PC-9 (cell line): ENCODE data around the gene UNC93A. TPM values are rescaled to one million over a fixed set of nuclear protein-coding genes. Genes with fewer than 3 reads are reported as not detected.
"Not testable (repeated sequence)": the region's sequence is repeated elsewhere in the genome, so short reads cannot be mapped to it uniquely, and the experiment has no call there.

Source experiments
- BruUV-seq: library from RNA; stranded (reverse); fragments of 400-500 nt; replicated peaks from 2 replicates; lab custom pipeline; 2021; lab: Mats Ljungman, UMichigan
- CTCF ChIA-PET: fragments of 300-600 bp; sonication (Branson Sonifier 250); formaldehyde crosslinking; loops from one replicate; lab custom pipeline; 2022; ENCODE audit warnings: antibody characterized with exemption; lab: Charles Lee
- POLR2A ChIA-PET: fragments of 300-600 bp; sonication (Branson Sonifier 250); formaldehyde crosslinking; loops from one replicate; lab custom pipeline; 2022; ENCODE audit warnings: antibody characterized with exemption; ENCODE audit not compliant: unreplicated experiment; lab: Charles Lee
- DNase-seq, 2 experiments: peaks; one replicate each; pipeline versions ENCODE4 v3.0.0 to v3.0.0-alpha.2; 2015 to 2022; ENCODE audit warnings: mixed read lengths in 1 of 2
- H2AFZ ChIP-seq: fragments of 200-600 bp; sonication (generic); 2 replicates; pipeline ENCODE4 v1.8.1; 2017; ENCODE audit warnings: antibody characterized with exemption
- H3F3A ChIP-seq: fragments of 200-600 bp; sonication (generic); 2 replicates; pipeline ENCODE4 v1.8.1; 2017; ENCODE audit warnings: antibody characterized with exemption, mild to moderate bottlenecking, low read depth; ENCODE audit not compliant: insufficient read depth
- H3K27ac ChIP-seq: fragments of 200-600 bp; sonication (generic); 2 replicates; pipeline ENCODE4 v1.6.1; 2016; ENCODE audit warnings: mixed run types
- H3K27me3 ChIP-seq: fragments of 200-600 bp; sonication (generic); 2 replicates; pipeline ENCODE4 v1.6.1; 2016; ENCODE audit warnings: low read depth, mixed run types; ENCODE audit not compliant: insufficient read depth
- H3K36me3 ChIP-seq: fragments of 200-600 bp; sonication (generic); 2 replicates; pipeline ENCODE4 v1.6.1; 2016; ENCODE audit warnings: low read depth, mixed run types
- H3K4me1 ChIP-seq: fragments of 200-600 bp; sonication (generic); replicated peaks from 2 replicates; pipeline ENCODE4 v1.6.1; 2016; ENCODE audit warnings: mixed run types; ENCODE audit not compliant: insufficient read depth
- H3K4me2 ChIP-seq: fragments of 200-600 bp; sonication (generic); 2 replicates; pipeline ENCODE4 v1.6.1; 2017; ENCODE audit warnings: mixed run types
- H3K4me3 ChIP-seq: fragments of 200-600 bp; sonication (generic); 2 replicates; pipeline ENCODE4 v1.6.1; 2016; ENCODE audit warnings: mixed run types
- H3K79me2 ChIP-seq: fragments of 200-600 bp; sonication (generic); 2 replicates; pipeline ENCODE4 v1.6.1; 2017; ENCODE audit warnings: low read depth, mixed run types
- H3K9me2 ChIP-seq: fragments of 200-600 bp; sonication (generic); 2 replicates; pipeline ENCODE4 v1.8.1; 2017; ENCODE audit warnings: mild to moderate bottlenecking; ENCODE audit not compliant: insufficient read depth
- H3K9me3 ChIP-seq: fragments of 200-600 bp; sonication (generic); 2 replicates; pipeline ENCODE4 v1.8.1; 2016; ENCODE audit warnings: low read depth; ENCODE audit not compliant: insufficient read depth
- H4K20me1 ChIP-seq: fragments of 200-600 bp; sonication (generic); 2 replicates; pipeline ENCODE4 v1.8.1; 2017; ENCODE audit not compliant: insufficient read depth
- CTCF ChIP-seq: fragments of 200-600 bp; sonication (generic); conservative IDR thresholded peaks from 2 replicates; pipeline ENCODE4 v1.6.1; 2017; ENCODE audit warnings: mixed run types, antibody characterized with exemption, mild to moderate bottlenecking, moderate library complexity
- EZH2 ChIP-seq: fragments of 200-600 bp; sonication (generic); IDR thresholded peaks from 2 replicates; pipeline ENCODE4 v1.8.0; 2017; ENCODE audit warnings: antibody characterized with exemption, low read depth
- intact Hi-C: fragments of 100-400 bp; cut with micrococcal nuclease; formaldehyde crosslinking; loops from one replicate; pipeline ENCODE4 v1.10.0; 2022; ENCODE audit not compliant: unreplicated experiment
- total RNA-seq: library from RNA; stranded (reverse); gene quantifications from 2 replicates; pipeline ENCODE4 v1.2.3, GENCODE V29; 2021

UNC93A gene
- total RNA-seq, 1 experiment from 2014 or later, result not detected

DNA sequence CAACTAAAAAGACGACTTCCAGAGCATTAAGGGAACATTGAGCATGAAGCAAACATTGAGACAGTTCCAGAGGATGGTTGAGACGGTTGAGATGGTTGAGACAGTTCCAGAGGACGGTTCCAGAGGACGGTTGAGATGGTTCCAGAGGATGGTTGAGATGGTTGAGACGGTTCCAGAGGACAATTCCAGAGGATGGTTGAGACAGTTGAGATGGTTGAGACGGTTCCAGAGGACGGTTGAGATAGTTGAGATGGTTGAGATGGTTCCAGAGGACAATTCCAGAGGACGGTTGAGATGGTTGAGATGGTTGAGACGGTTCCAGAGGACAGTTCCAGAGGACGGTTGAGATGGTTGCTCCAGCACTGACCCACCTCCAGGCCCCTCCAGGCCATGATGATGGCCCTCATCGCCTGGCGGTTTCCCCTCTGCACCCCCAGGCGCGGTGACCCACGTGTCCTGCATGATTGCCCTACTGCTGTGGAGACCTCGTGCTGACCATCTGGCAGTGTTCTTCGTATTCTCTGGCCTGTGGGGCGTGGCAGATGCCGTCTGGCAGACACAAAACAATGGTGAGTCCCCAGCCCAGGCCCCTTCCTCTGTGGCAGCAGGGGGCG lies 16.3 kb downstream of the UNC93A start:
- ChIA-PET CTCF (no interaction called here), POLR2A (no interaction called here)
- TF ChIP-seq CTCF, result no peak
- TF ChIP-seq EZH2, result no peak
- Histone ChIP-seq H3K4me1 (no peaks in the 10 kb centered on the region), H3K27me3 (peaks cover 91% of the 10 kb centered on the region), H3K4me2 (no peak overlapping the region), H3K36me3 (no peaks in the 10 kb centered on the region), H3F3A (no peaks in the 10 kb centered on the region), H2AFZ (no peak overlapping the region), H3K4me3 (no peak overlapping the region), H3K9me3 (no peaks in the 10 kb centered on the region), H3K27ac (no peak overlapping the region), H4K20me1 (peaks cover 5% of the 10 kb centered on the region; the same call in 1 of the 2 replicates), H3K79me2 (no peaks in the 10 kb centered on the region), H3K9me2 (no peaks in the 10 kb centered on the region)
- intact Hi-C loops, result no loop called here
- DNase-seq, result no peak
- BruUV-seq, result no TSS peak

DNA sequence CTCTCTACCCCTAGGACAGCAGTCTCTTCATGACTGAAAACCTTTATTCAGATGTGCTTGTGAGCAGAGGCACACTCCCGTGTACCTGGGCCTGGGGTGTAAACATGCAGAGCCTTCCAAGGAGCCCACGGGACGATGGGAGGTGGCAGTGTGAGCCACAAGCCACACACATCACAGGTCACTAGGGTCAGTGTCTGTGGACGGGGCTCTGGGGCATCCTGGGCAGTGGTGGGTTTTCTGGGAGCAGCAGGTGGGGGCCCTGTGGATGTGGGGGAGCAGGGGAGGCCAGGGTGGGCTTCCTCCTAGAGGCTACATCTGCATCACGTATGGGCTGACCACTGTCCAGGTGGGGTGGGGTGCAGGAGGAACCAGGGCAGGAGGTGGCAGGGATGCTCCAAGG lies 17.1 kb downstream of the UNC93A start:
- Histone ChIP-seq H2AFZ (no peak overlapping the region), H3K27me3 (peaks cover 91% of the 10 kb centered on the region), H3K9me2 (no peaks in the 10 kb centered on the region), H3K4me3 (no peak overlapping the region), H3K4me2 (no peak overlapping the region), H3K36me3 (no peaks in the 10 kb centered on the region), H3F3A (no peaks in the 10 kb centered on the region), H4K20me1 (peaks cover 5% of the 10 kb centered on the region; the same call in 1 of the 2 replicates), H3K27ac (no peak overlapping the region), H3K79me2 (no peaks in the 10 kb centered on the region), H3K4me1 (no peaks in the 10 kb centered on the region), H3K9me3 (no peaks in the 10 kb centered on the region)
- no peak for TF ChIP-seq CTCF
- TF ChIP-seq EZH2, result no peak
- BruUV-seq, result no TSS peak
- intact Hi-C loops, result no loop called here
- DNase-seq, result no peak
- ChIA-PET POLR2A (no interaction called here), CTCF (no interaction called here)

DNA sequence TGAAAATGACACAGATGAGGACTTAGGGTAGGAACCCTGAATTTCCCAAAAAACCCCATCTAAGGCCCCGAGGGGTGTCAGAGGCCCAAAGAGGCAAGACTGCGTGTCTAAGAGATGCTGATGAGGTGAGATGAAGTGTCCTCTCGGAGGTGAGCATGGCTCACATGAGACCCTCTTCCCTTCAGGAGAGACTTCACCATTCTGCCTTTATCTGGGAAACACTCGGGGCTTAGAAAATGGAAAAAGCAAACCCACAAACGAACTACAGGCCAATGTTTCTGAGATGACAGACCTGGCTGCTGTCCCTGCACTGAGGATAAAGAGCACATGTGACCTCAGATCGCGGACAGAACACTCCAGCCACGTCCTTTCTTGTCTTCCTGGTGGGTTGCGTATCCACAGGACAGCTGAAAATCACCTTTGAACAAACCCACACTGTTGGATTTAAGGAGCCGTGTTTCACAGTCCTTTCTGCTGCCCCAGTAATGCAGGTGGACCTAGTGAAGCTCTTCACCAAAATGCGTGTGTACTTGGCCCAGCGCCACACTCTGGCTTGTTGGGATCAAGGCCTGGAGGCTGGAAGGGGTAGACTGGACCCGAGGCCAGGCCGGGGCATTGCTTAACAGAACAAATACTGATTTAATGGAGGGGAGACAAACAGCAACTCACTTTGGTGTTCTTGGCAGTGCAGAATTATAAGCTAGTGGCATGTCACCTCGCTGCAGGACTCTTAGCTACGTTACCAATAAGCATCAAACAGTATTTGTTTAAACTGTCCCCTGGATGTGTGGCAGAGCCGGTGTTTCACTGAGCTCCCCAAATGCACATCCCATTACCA lies 18.5 kb downstream of the UNC93A start:
- BruUV-seq, DNase-seq, H3F3A ChIP-seq, H3K9me3 ChIP-seq, POLR2A ChIA-PET, intact Hi-C loops, H2AFZ ChIP-seq, H3K27ac ChIP-seq, H3K4me1 ChIP-seq, H3K9me2 ChIP-seq, CTCF ChIA-PET, H3K4me3 ChIP-seq, H3K36me3 ChIP-seq, H3K4me2 ChIP-seq, H3K79me2 ChIP-seq, H4K20me1 ChIP-seq: not testable (repeated sequence)
- peaks cover 92% of the 10 kb centered on the region for H3K27me3 ChIP-seq
